Ectodermal cell (in vitro differentiated cells): Measurements from ENCODE around the gene TYW5.
A peak's percentile ranks its signal among the peaks of the same experiment; 100 is the strongest.

Source experiments
- H3K27ac ChIP-seq: 2 replicates; pipeline ENCODE4 v1.7.0; 2013; ENCODE audit warnings: mild to moderate bottlenecking, low read depth, low read length; ENCODE audit not compliant: insufficient read depth, poor library complexity, severe bottlenecking
- H3K27me3 ChIP-seq: 2 replicates; pipeline ENCODE4 v1.7.0; 2013; ENCODE audit warnings: mild to moderate bottlenecking, low read length; ENCODE audit not compliant: insufficient read depth, control insufficient read depth, poor library complexity, severe bottlenecking
- H3K36me3 ChIP-seq: one replicate; pipeline ENCODE4 v1.7.0; 2013; ENCODE audit warnings: low read length; ENCODE audit not compliant: control insufficient read depth, insufficient read depth
- H3K4me1 ChIP-seq: one replicate; pipeline ENCODE4 v1.7.0; 2013; ENCODE audit warnings: low read length; ENCODE audit not compliant: control insufficient read depth, insufficient read depth
- H3K4me3 ChIP-seq: 2 replicates; pipeline ENCODE4 v1.7.0; 2013; ENCODE audit warnings: low read depth, low read length, control low read depth; ENCODE audit not compliant: insufficient read depth
- H3K9me3 ChIP-seq: 2 replicates; pipeline ENCODE4 v1.7.0; 2013; ENCODE audit warnings: mild to moderate bottlenecking, low read length, moderate library complexity; ENCODE audit not compliant: control insufficient read depth
- WGBS, 2 experiments: methylation state at CpG; one replicate each; pipeline ENCODE4 v1.1.7; 2013; ENCODE audit warnings: missing lambda C conversion rate in 2 of 2; 5-methylcytosine and 5-hydroxymethylcytosine counted together

Gene TYW5

DNA sequence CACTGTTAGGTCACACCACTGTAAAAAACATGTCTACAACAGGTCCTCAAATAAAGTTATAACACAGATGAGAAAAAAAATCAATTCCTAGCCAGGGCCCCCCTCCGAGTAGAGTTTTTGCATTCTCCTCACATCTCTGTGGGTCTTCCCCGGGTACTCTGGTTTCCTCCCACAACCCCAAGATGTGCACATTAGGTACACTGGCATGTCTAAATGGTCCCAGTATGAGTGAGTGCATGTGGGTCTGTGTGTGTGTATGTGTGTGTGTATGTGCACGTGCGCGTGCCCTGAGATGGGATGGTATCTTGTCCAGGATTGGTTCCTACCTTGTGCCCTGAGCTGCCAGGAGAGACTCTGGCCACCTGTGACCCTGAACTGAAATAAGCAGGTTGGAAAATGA lies 4.9 kb downstream of the TYW5 start:
- no peak overlapping the region for H3K4me3 ChIP-seq
- no peaks in the 10 kb centered on the region for H3K9me3 ChIP-seq
- H3K27me3 ChIP-seq: no peaks in the 10 kb centered on the region
- WGBS, 2 experiments: 94% methylated on average over 5 of the region's 5 CpGs
- H3K36me3 ChIP-seq: peaks cover 10% of the 10 kb centered on the region
- no peak overlapping the region for H3K27ac ChIP-seq
- H3K4me1 ChIP-seq: peaks cover 7% of the 10 kb centered on the region

DNA sequence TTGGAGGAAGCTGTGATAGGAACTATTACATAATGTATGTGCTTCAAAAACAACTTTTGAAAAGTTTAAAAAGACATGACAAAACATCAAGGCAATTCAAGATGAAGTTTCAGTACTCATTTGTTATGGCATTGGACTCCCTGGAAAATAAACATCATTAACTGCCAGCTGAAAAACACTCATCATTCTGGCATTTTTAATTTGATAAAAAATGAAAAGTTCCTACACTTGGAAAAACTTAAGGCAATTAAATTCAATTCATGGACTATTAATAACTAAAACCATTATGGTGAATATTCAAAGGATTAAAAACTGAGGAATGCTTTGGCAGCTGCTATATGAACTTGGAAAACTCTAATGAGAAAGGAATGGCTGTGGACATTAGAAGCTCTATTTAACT lies 8.5 kb downstream of the TYW5 start:
- peaks cover 15% of the 10 kb centered on the region for H3K36me3 ChIP-seq
- H3K9me3 ChIP-seq: no peaks in the 10 kb centered on the region
- H3K27me3 ChIP-seq: no peaks in the 10 kb centered on the region
- H3K27ac ChIP-seq: no peak overlapping the region
- no peaks in the 10 kb centered on the region for H3K4me1 ChIP-seq
- H3K4me3 ChIP-seq: no peak overlapping the region

DNA sequence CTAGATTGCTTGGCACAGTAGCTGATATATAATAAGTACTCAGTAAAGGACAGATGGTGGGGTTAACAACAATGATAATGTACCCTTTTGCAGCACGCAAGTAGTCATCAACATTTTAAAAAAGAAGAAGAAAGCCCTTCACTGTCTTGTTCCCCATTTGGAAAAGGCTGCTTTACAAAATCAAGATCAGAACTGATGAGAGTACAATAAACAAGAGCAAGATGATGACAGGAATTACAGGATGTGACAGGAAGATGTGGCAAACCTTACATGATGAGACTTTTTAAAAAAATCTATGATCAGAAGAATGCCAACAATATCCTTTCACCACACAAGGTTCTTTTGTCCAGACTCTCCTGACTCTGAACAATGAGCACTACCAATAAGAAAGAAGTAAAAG lies 9.1 kb downstream of the TYW5 start:
- H3K36me3 ChIP-seq: peaks cover 15% of the 10 kb centered on the region
- 90% methylated on average over 1 of the region's 1 CpG for WGBS, 2 experiments

DNA sequence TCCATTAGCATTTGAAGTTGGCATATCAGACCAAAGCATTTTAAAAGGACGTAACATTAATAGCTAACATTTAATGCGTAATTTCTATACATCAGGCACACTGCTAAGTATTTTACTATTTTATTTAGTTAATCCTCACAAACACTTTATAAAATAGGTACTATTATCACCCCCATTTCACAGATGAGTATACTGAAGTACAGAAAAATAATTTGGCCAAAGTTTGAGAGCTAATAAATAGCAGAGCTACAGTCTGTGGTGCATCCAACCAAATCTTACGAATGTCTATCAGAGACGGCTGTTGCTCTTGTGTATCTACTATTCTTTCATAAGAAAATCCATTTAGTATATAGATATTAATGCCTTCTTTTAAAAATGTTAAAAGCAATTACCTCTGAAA lies 11.9 kb downstream of the TYW5 start:
- WGBS, 2 experiments: 94 to 100% methylated on average over 1 to 4 of the region's 4 CpGs
- no peaks in the 10 kb centered on the region for H3K9me3 ChIP-seq
- H3K4me1 ChIP-seq: no peaks in the 10 kb centered on the region
- H3K4me3 ChIP-seq: no peak overlapping the region
- H3K36me3 ChIP-seq: peaks cover 15% of the 10 kb centered on the region
- no peak overlapping the region for H3K27ac ChIP-seq
- H3K27me3 ChIP-seq: no peaks in the 10 kb centered on the region

More for the DNA sequence above, 9.1 kb downstream of the TYW5 start:
- Histone ChIP-seq H3K27ac (no peak overlapping the region), H3K9me3 (no peaks in the 10 kb centered on the region), H3K27me3 (no peaks in the 10 kb centered on the region), H3K4me3 (no peak overlapping the region), H3K4me1 (no peaks in the 10 kb centered on the region)

DNA sequence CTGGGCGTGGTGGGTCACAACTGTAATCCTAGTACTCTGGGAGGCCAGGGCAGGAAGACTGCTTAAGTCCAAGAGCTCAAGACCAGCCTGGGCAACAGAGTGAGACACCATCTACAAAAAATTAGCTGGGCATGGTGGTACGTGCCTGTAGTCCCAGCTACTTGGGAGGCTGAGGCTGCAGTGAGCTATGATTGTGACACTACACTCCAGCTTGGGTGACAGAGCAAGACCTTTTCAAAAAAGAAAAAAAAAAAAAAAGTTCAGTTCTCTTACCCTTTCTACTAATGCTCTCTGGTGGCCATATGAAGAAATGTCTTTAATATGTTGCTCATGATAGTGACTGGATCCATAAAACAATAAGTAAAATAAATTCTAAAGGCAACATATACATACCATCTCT lies 14.9 kb downstream of the TYW5 start:
- Histone ChIP-seq H3K9me3 (no peaks in the 10 kb centered on the region), H3K36me3 (peaks cover 5% of the 10 kb centered on the region), H3K27me3 (no peaks in the 10 kb centered on the region), H3K4me1 (no peaks in the 10 kb centered on the region), H3K27ac (no peak overlapping the region), H3K4me3 (no peak overlapping the region)
- 90 to 98% methylated on average over 2 of the region's 2 CpGs for WGBS, 2 experiments

DNA sequence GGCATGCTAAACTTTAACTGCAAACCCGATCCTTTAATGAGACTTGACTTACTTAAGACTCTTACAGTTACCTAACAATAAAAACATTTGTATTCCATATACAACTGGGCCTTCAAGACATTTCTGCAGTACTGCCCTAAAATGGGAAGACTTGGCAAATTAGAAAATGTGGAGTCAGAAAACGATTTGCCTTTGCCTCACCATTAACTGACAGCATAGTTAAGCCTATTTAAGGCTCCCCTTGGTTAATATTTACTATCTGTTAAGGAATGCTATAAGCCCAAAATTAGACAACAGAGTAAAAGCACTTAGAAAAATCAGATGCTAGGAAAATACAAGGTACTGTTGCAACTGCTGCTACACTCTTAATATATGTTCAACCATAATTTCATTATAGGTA lies 18.7 kb downstream of the TYW5 start:
- no peak overlapping the region for H3K27ac ChIP-seq
- H3K27me3 ChIP-seq: no peaks in the 10 kb centered on the region
- WGBS, 2 experiments: 95% methylated on average over 1 to 2 of the region's 2 CpGs
- H3K36me3 ChIP-seq: no peaks in the 10 kb centered on the region
- H3K4me1 ChIP-seq: no peaks in the 10 kb centered on the region
- no peaks in the 10 kb centered on the region for H3K9me3 ChIP-seq
- H3K4me3 ChIP-seq: no peak overlapping the region

DNA sequence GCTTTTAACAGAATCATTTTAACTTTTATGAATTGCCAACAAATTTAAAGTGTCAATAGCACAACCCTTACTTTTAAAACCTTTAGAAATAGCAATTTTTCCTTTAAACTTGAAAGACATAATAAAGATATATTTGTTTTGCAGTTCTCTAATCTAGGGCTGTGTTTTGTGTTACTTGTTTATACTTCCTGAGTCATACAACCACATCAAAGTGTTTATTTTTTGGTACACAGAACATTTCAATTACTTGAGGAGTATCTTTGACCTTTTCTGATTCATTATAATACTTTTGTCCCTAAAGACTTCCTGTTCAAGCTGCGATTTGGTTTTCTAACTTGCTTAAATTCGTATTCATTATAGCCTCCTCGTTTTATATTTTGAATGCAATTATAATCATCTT lies 21.8 kb downstream of the TYW5 start:
- WGBS, 2 experiments: 100% methylated on average over 2 to 3 of the region's 3 CpGs
- H3K36me3 ChIP-seq: no peaks in the 10 kb centered on the region
- H3K9me3 ChIP-seq: no peaks in the 10 kb centered on the region

DNA sequence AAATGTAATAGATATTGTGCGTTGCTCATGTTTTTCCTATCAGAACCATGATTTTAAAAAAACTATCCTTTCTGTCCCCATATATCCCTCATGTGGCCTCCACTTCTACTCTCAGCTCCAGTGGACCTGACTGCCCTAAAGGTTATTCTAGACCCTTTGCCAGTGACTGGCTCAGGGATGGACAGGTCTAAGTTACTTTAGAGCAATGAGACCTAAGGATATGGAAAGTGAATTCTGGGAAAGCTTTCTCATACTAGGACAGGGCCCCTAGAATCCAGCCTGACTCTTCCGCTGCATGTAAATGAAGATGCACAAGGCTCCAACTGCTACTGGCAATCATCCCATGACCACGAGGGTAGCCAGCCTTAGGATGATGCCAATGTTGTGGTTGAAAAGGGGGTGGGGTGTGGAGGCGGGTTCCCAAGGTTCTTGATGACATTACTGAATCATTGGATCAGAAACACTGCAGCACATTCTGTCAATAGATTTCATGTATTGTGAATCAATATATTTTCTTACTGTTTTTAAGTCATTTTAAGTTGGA lies 22.9 kb downstream of the TYW5 start:
- Histone ChIP-seq H3K36me3 (no peaks in the 10 kb centered on the region), H3K9me3 (no peaks in the 10 kb centered on the region), H3K27me3 (no peaks in the 10 kb centered on the region), H3K27ac (peak overlapping the region; percentile 2), H3K4me1 (no peaks in the 10 kb centered on the region), H3K4me3 (no peak overlapping the region)
- 97 to 99% methylated on average over 4 of the region's 4 CpGs for WGBS, 2 experiments

More for the DNA sequence above, 21.8 kb downstream of the TYW5 start:
- Histone ChIP-seq H3K4me1 (no peaks in the 10 kb centered on the region), H3K4me3 (no peak overlapping the region), H3K27me3 (no peaks in the 10 kb centered on the region), H3K27ac (no peak overlapping the region)

DNA sequence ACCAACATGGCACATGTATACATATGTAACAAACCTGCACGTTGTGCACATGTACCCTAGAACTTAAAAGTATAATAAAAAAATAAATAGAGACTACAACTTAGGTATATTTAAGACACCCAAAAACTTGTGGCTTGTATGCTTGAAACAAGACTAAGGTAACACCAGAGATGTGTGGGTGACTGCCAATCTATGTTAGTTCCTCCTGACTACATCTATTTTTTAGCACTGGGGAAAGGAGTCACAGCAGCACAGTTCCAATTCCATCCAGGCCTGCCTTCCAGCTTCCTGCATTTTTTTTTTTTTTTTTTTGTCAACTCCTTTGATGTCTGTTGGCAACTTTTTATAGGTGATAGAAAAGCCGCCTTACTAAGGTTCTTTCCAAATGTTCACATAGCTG lies 26.0 kb downstream of the TYW5 start:
- H3K4me1 ChIP-seq: no peaks in the 10 kb centered on the region
- no peaks in the 10 kb centered on the region for H3K9me3 ChIP-seq
- H3K27me3 ChIP-seq: no peaks in the 10 kb centered on the region
- no peaks in the 10 kb centered on the region for H3K36me3 ChIP-seq
- H3K4me3 ChIP-seq: no peak overlapping the region
- 90 to 100% methylated on average over 1 of the region's 2 CpGs for WGBS, 2 experiments
- H3K27ac ChIP-seq: no peak overlapping the region

DNA sequence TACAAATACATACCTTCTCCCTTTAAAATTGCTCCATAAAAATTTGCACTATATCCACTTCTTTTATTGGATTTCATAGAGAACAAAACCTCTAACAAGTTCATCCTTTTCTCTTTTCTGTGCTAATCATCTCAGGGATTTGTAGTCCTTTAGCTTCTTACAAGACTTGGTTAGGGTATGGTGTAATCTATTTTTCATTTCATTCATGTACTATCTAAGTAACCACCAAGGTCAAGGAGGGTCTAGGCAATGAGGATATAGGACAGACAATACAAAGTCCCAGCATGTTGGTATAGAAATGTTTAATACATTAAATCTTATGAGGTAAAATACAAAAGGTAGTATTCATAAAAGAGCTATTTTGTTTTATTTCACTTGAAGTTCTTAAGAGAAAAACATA lies 26.7 kb downstream of the TYW5 start:
- Histone ChIP-seq H3K27ac (no peak overlapping the region), H3K4me3 (no peak overlapping the region), H3K4me1 (no peaks in the 10 kb centered on the region), H3K36me3 (no peaks in the 10 kb centered on the region), H3K9me3 (no peaks in the 10 kb centered on the region), H3K27me3 (no peaks in the 10 kb centered on the region)

DNA sequence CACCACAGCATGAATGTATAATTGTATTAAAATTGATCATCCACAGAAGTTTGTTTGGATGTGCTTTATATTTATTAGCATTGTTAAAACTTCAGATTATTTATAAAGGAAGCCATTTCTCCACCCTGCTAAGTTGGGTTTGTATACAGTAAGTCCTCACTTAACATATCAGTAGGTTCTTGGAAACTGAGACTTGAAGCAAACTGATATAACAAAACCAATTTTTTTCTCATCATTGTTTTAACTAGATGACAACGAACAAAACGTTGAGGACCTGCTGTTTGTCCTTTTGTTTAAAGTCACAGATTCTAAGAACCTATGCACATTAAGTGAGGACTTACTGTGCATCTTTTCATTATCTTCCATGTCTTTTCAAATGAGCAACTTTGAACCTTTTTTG lies 27.1 kb downstream of the TYW5 start:
- WGBS, 2 experiments: 35 to 36% methylated on average over 2 of the region's 2 CpGs
- H3K9me3 ChIP-seq: no peaks in the 10 kb centered on the region
- no peaks in the 10 kb centered on the region for H3K36me3 ChIP-seq
- H3K4me1 ChIP-seq: no peaks in the 10 kb centered on the region
- no peaks in the 10 kb centered on the region for H3K27me3 ChIP-seq
- H3K27ac ChIP-seq: no peak overlapping the region
- H3K4me3 ChIP-seq: no peak overlapping the region
